Caco-2 (cell line): Measurements from ENCODE around the gene NTN1. TPM values are rescaled to one million over a fixed set of nuclear protein-coding genes. Genes with fewer than 3 reads are reported as not detected.

Experiments
- BruUV-seq: library from RNA; stranded (reverse); fragments of 400-500 nt; replicated peaks from 2 replicates; lab custom pipeline; 2021; lab: Mats Ljungman, UMichigan
- CTCF ChIA-PET: fragments of 300-600 bp; sonication (Branson Sonifier 250); formaldehyde crosslinking; loops from one replicate; lab custom pipeline; 2022; ENCODE audit warnings: antibody characterized with exemption; lab: Charles Lee
- POLR2A ChIA-PET: fragments of 300-600 bp; sonication (Branson Sonifier 250); formaldehyde crosslinking; loops from one replicate; lab custom pipeline; 2022; ENCODE audit warnings: antibody characterized with exemption; lab: Charles Lee
- DNase-seq, 2 experiments: peaks; one replicate each; pipeline versions ENCODE4 v3.0.0 to v3.0.0-alpha.2; 2020 to 2022
- H3K27me3 ChIP-seq: replicated peaks from 2 replicates; pipeline ENCODE4 v1.6.0; 2011; ENCODE audit warnings: low read length; ENCODE audit not compliant: control insufficient read depth, insufficient read depth
- H3K36me3 ChIP-seq: 2 replicates; pipeline ENCODE4 v1.5.1; 2011; ENCODE audit warnings: low read length; ENCODE audit not compliant: control insufficient read depth, insufficient read depth
- H3K4me1 ChIP-seq: fragments of 250-450 bp; sonication (Bioruptor Pico); 2 replicates; pipeline ENCODE4 v1.5.1; 2020; ENCODE audit warnings: mild to moderate bottlenecking
- H3K4me3 ChIP-seq: 2 replicates; pipeline ENCODE4 v1.5.1; 2011; ENCODE audit warnings: low read depth, mild to moderate bottlenecking, control low read depth, low read length
- H3K9me3 ChIP-seq: fragments of 250-450 bp; sonication (Bioruptor Pico); 2 replicates; pipeline ENCODE4 v1.5.1; 2020; ENCODE audit warnings: mild to moderate bottlenecking, moderate library complexity
- H3K27ac Mint-ChIP-seq: one replicate; pipeline ENCODE4 v1.8.0; 2022; ENCODE audit warnings: mixed read lengths; ENCODE audit not compliant: unreplicated experiment
- H3K27me3 Mint-ChIP-seq: one replicate; pipeline ENCODE4 v1.8.0; 2022; ENCODE audit warnings: mixed read lengths; ENCODE audit not compliant: insufficient read depth, unreplicated experiment
- H3K36me3 Mint-ChIP-seq: one replicate; pipeline ENCODE4 v1.8.0; 2022; ENCODE audit warnings: mild to moderate bottlenecking, mixed read lengths; ENCODE audit not compliant: insufficient read depth, unreplicated experiment
- H3K4me1 Mint-ChIP-seq: one replicate; pipeline ENCODE4 v1.8.0; 2022; ENCODE audit warnings: low read depth, mixed read lengths; ENCODE audit not compliant: unreplicated experiment
- H3K4me3 Mint-ChIP-seq: one replicate; pipeline ENCODE4 v1.8.0; 2022; ENCODE audit warnings: mild to moderate bottlenecking, moderate library complexity, mixed read lengths; ENCODE audit not compliant: unreplicated experiment
- H3K9me3 Mint-ChIP-seq: one replicate; pipeline ENCODE4 v1.8.0; 2022; ENCODE audit warnings: mixed read lengths; ENCODE audit not compliant: unreplicated experiment
- CTCF ChIP-seq, 2 experiments: fragments of 200-600 bp in 1 of 2; IDR thresholded peaks; 1 replicate in 1 of 2; 2 replicates in 1 of 2; pipeline versions ENCODE4 v1.5.1 to v1.8.0; 2011 to 2022; ENCODE audit warnings: antibody characterized with exemption in 1 of 2, control low read depth in 1 of 2, inconsistent platforms in 1 of 2, low read depth in 1 of 2, low read length in 1 of 2, mild to moderate bottlenecking in 1 of 2, moderate library complexity in 1 of 2; ENCODE audit not compliant: insufficient read depth in 1 of 2, severe bottlenecking in 1 of 2, unreplicated experiment in 1 of 2
- intact Hi-C: fragments of 100-400 bp; cut with micrococcal nuclease; formaldehyde crosslinking; loops from one replicate; pipeline ENCODE4 v1.10.0; 2022; ENCODE audit not compliant: unreplicated experiment
- total RNA-seq: library from RNA; stranded (reverse); gene quantifications from 2 replicates; pipeline ENCODE4 v1.2.3, GENCODE V29; 2022

The NTN1 gene
- total RNA-seq, 1 experiment from 2014 or later: 0.88 TPM

GRCh38 chr17:9144502-9145249 lies 123.4 kb downstream of the NTN1 start:
- Mint-ChIP-seq H3K27me3 (peaks cover 7% of the 10 kb centered on the region), H3K36me3 (no peaks in the 10 kb centered on the region), H3K27ac (no peak overlapping the region), H3K4me3 (no peak overlapping the region), H3K4me1 (no peaks in the 10 kb centered on the region), H3K9me3 (no peaks in the 10 kb centered on the region)
- POLR2A ChIA-PET: no interaction called here
- no peak for TF ChIP-seq CTCF (IDR thresholded peaks at IDR 0.05; ENCODE audit: insufficient read depth in 1 of 2, low read depth in 1 of 2, low read length in 1 of 2, severe bottlenecking in 1 of 2, unreplicated experiment in 1 of 2)
- H3K4me3 ChIP-seq: no peak overlapping the region
- H3K4me1 ChIP-seq: no peaks in the 10 kb centered on the region
- peak in 1 of 2 experiments; percentile 21 for DNase-seq
- intact Hi-C loops: no loop called here
- H3K27me3 ChIP-seq: no peaks in the 10 kb centered on the region; the same call in none of the 2 replicates
- CTCF ChIA-PET: no interaction called here
- no peaks in the 10 kb centered on the region for H3K36me3 ChIP-seq
- BruUV-seq: no TSS peak
- no peaks in the 10 kb centered on the region for H3K9me3 ChIP-seq

GRCh38 chr17:9146064-9146463 lies 124.8 kb downstream of the NTN1 start:
- Mint-ChIP-seq H3K27ac (no peak overlapping the region), H3K36me3 (no peaks in the 10 kb centered on the region), H3K27me3 (peaks cover 7% of the 10 kb centered on the region), H3K9me3 (no peaks in the 10 kb centered on the region), H3K4me1 (peaks cover 6% of the 10 kb centered on the region), H3K4me3 (no peak overlapping the region)
- Histone ChIP-seq H3K9me3 (no peaks in the 10 kb centered on the region), H3K4me3 (no peak overlapping the region), H3K36me3 (no peaks in the 10 kb centered on the region), H3K27me3 (no peaks in the 10 kb centered on the region; the same call in none of the 2 replicates), H3K4me1 (peaks cover 3% of the 10 kb centered on the region; the same call in 1 of the 2 replicates)
- DNase-seq: no peak
- no TSS peak for BruUV-seq
- ChIA-PET POLR2A (no interaction called here), CTCF (no interaction called here)
- no peak for TF ChIP-seq CTCF (IDR thresholded peaks at IDR 0.05; ENCODE audit: insufficient read depth in 1 of 2, low read depth in 1 of 2, low read length in 1 of 2, severe bottlenecking in 1 of 2, unreplicated experiment in 1 of 2)
- intact Hi-C loops: no loop called here

GRCh38 chr17:9148905-9149525 lies 127.7 kb downstream of the NTN1 start:
- Histone ChIP-seq H3K4me1 (peaks cover 4% of the 10 kb centered on the region; the same call in 1 of the 2 replicates), H3K9me3 (no peaks in the 10 kb centered on the region), H3K4me3 (no peak overlapping the region), H3K27me3 (no peaks in the 10 kb centered on the region; the same call in none of the 2 replicates), H3K36me3 (no peaks in the 10 kb centered on the region)
- no peak for TF ChIP-seq CTCF (IDR thresholded peaks at IDR 0.05; ENCODE audit: insufficient read depth in 1 of 2, low read depth in 1 of 2, low read length in 1 of 2, severe bottlenecking in 1 of 2, unreplicated experiment in 1 of 2)
- no peaks in the 10 kb centered on the region for H3K9me3 Mint-ChIP-seq
- intact Hi-C loops: no loop called here
- no peak for DNase-seq
- ChIA-PET POLR2A (no interaction called here), CTCF (interaction anchor here (0.7 kb wide), 1 partner anchor 16 kb away, joined by 4 read pairs; no protein-coding TSS in a partner anchor)
- H3K27me3 Mint-ChIP-seq: peaks cover 2% of the 10 kb centered on the region
- H3K27ac Mint-ChIP-seq: no peak overlapping the region
- no peak overlapping the region for H3K4me3 Mint-ChIP-seq
- no TSS peak for BruUV-seq
- no peaks in the 10 kb centered on the region for H3K36me3 Mint-ChIP-seq
- peaks cover 6% of the 10 kb centered on the region for H3K4me1 Mint-ChIP-seq
